Lower leg skin (tissue), 3 donors: ENCODE measurements around the gene MKLN1.

Source experiments
- CTCF ChIP-seq, 3 donors: fragments of 450-650 bp; IDR thresholded peaks; one replicate each; pipeline ENCODE4 v1.5.1; 2016; ENCODE audit warnings: antibody characterized with exemption in 3 of 3, mild to moderate bottlenecking in 3 of 3, moderate library complexity in 2 of 3
- POLR2A ChIP-seq, 2 donors: fragments of 450-650 bp; IDR thresholded peaks; one replicate each; pipeline ENCODE4 v1.6.1; 2016 to 2017; ENCODE audit warnings: antibody characterized with exemption in 2 of 2, mild to moderate bottlenecking in 1 of 2, moderate library complexity in 1 of 2

GRCh38 chr7:131538071-131538812 lies 210.6 kb downstream of the MKLN1 start:
- no peak for TF ChIP-seq POLR2A (IDR thresholded peaks at IDR 0.05)
- TF ChIP-seq CTCF (IDR thresholded peaks at IDR 0.05) = no peak
